Measurements from ENCODE around the gene TINAGL1. TPM values are rescaled to one million over a fixed set of nuclear protein-coding genes. Genes with fewer than 3 reads are reported as not detected.
"Not testable (repeated sequence)": the region's sequence is repeated elsewhere in the genome, so short reads cannot be mapped to it uniquely, and the experiment has no call there.

TINAGL1 gene
- total RNA-seq, 2 donors from 2014 or later = 211 to 264 TPM

DNA sequence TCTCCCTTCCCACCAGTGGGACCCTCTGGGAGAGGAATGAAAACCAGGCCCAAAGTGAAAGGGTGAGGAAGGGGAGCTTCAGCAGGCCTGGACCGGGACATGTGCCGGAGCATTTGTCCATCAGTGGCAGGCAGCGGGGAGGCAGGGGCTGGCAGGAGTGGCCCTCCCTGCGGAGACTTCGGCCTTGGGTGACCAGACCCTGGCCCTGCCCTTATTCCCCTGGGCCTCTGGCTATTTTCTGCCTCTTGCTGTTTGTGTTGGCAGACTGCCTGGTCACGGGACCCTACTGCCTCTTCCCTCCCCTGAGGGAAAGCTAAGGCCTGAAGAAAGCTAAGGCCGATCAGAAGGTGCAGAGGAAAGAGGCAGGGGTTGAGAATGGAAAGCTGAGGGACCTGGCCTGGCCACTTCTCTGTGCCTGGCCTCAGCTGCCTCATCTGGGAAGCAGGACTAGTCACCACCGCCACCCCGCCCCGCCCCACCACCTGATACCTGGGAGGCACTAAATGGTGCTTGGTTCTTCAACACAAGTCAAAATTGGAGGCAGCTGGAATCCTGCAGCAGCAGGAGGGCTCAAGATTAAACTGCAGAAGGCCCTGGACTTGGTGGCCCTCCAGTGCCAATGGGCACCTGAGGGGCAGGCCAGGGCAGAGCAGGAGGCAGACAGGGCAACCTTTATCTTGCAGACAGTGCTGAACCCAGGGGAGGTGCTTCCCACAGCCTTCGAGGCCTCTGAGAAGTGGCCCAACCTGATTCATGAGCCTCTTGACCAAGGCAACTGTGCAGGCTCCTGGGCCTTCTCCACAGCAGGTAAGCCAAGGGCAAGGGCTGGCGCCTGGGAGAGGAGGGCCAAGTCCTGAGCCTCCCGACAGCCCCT is 7.9 kb downstream of the TINAGL1 start:
- Histone ChIP-seq H3K9me3 (no peaks in the 10 kb centered on the region), H3K4me3 (peak overlapping the region in 1 of 2 donors; percentile 22), H3K36me3 (peaks cover 57% of the 10 kb centered on the region), H3K4me1 (peaks cover 0 to 100% of the 10 kb centered on the region in 2 donors), H3K27ac (peak overlapping the region; percentile 83 to 92), H3K27me3 (no peaks in the 10 kb centered on the region)
- peak; percentile 81 for DNase-seq (ENCODE audit: low spot score)
- TF ChIP-seq, protein P1, sequence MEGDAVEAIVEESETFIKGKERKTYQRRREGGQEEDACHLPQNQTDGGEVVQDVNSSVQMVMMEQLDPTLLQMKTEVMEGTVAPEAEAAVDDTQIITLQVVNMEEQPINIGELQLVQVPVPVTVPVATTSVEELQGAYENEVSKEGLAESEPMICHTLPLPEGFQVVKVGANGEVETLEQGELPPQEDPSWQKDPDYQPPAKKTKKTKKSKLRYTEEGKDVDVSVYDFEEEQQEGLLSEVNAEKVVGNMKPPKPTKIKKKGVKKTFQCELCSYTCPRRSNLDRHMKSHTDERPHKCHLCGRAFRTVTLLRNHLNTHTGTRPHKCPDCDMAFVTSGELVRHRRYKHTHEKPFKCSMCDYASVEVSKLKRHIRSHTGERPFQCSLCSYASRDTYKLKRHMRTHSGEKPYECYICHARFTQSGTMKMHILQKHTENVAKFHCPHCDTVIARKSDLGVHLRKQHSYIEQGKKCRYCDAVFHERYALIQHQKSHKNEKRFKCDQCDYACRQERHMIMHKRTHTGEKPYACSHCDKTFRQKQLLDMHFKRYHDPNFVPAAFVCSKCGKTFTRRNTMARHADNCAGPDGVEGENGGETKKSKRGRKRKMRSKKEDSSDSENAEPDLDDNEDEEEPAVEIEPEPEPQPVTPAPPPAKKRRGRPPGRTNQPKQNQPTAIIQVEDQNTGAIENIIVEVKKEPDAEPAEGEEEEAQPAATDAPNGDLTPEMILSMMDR (IDR thresholded peaks at IDR 0.05) = no peak

DNA sequence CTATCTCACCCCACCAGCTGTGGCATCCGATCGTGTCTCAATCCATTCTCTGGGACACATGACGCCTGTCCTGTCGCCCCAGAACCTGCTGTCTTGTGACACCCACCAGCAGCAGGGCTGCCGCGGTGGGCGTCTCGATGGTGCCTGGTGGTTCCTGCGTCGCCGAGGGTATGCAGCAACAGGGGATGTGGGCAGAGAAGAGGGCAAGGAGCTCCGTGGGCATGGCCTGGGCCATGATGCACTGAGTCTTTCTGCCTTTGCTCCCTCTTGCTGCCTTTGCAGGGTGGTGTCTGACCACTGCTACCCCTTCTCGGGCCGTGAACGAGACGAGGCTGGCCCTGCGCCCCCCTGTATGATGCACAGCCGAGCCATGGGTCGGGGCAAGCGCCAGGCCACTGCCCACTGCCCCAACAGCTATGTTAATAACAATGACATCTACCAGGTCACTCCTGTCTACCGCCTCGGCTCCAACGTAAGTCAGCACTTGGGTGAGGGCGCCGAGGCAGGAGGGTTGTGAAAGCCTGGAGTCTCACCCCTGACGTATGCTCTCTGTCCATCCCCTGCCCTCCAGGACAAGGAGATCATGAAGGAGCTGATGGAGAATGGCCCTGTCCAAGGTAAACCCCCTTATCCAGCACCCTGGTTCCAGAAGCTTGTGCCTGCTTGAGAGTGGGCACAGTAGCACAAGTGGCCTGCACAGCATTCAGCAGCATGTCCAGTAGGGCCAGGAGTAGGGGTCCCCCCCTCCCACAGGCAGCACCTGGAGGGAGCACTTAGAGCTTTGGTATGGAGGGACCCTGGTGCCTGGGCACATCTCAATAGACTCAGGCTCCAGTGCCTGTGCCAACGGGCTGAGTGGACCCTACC is 8.8 kb downstream of the TINAGL1 start:
- no peaks in the 10 kb centered on the region for H3K27me3 ChIP-seq
- H3K27ac ChIP-seq = peak overlapping the region; percentile 83 to 92
- DNase-seq (ENCODE audit: low spot score) = peak; percentile 56
- no peaks in the 10 kb centered on the region for H3K9me3 ChIP-seq
- H3K4me3 ChIP-seq = peak overlapping the region in 1 of 2 donors; percentile 22
- peaks cover 0 to 96% of the 10 kb centered on the region in 2 donors for H3K4me1 ChIP-seq
- peaks cover 50% of the 10 kb centered on the region for H3K36me3 ChIP-seq
- TF ChIP-seq, protein P1 (IDR thresholded peaks at IDR 0.05) = no peak

DNA sequence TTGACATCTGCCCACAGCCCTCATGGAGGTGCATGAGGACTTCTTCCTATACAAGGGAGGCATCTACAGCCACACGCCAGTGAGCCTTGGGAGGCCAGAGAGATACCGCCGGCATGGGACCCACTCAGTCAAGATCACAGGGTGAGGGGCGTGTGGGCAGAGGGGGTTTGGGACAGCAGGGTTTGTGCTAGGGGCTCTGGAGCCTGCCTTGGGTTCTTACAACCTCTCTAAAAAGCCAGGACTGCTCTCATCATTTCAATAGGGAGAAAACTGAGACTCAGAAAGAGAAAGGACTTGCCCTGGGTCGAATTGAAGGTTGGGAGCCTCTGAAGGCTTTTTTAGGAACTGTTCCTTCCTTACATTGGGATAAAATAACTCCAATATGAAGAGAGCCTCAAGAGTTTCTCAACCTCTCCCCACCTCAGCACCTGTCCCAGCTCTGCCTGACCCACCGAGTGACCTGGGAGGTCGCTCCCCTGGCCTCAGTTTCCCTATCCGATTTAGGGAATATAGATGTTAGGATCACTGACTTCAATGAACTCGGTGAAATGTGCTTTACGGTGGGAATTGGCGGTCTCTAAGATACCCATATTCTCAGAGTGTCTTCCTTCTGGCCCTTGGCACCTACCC is 9.5 kb downstream of the TINAGL1 start:
- TF ChIP-seq, protein P1 (IDR thresholded peaks at IDR 0.05) = no peak
- Histone ChIP-seq H3K27ac (peak overlapping the region; percentile 83 to 92), H3K9me3 (no peaks in the 10 kb centered on the region), H3K4me3 (no peak overlapping the region), H3K36me3 (peaks cover 46% of the 10 kb centered on the region), H3K27me3 (no peaks in the 10 kb centered on the region), H3K4me1 (peaks cover 0 to 89% of the 10 kb centered on the region in 2 donors)
- DNase-seq (ENCODE audit: low spot score) = peak; percentile 30

DNA sequence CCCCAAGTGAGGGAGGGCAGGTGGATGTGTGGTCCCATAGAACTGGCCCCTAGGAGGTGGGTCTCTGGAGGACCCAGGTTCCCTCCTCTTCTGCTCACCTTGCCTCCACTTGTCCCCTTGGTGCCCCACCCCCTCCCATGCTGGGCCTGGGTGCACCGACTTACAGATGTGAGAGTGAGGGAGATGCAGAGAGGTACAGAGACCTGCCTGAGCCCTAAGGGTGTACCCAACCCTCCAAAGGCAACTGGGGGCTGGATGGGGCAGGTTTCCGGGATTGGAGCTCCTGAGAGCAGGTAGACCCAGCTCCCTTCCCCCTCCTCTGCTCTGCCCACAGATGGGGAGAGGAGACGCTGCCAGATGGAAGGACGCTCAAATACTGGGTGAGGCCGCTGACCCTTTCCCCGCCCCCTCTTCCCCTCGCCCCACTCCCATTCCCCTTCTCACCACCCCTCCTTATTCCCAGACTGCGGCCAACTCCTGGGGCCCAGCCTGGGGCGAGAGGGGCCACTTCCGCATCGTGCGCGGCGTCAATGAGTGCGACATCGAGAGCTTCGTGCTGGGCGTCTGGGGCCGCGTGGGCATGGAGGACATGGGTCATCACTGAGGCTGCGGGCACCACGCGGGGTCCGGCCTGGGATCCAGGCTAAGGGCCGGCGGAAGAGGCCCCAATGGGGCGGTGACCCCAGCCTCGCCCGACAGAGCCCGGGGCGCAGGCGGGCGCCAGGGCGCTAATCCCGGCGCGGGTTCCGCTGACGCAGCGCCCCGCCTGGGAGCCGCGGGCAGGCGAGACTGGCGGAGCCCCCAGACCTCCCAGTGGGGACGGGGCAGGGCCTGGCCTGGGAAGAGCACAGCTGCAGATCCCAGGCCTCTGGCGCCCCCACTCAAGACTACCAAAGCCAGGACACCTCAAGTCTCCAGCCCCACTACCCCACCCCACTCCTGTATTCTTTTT is 10.3 kb downstream of the TINAGL1 start:
- H3K9me3 ChIP-seq = no peaks in the 10 kb centered on the region
- peak overlapping the region; percentile 83 to 92 for H3K27ac ChIP-seq
- H3K4me3 ChIP-seq = no peak overlapping the region
- peaks cover 0 to 81% of the 10 kb centered on the region in 2 donors for H3K4me1 ChIP-seq
- TF ChIP-seq, protein P1 (IDR thresholded peaks at IDR 0.05) = no peak
- H3K27me3 ChIP-seq = no peaks in the 10 kb centered on the region
- peaks cover 45% of the 10 kb centered on the region for H3K36me3 ChIP-seq
- DNase-seq (ENCODE audit: low spot score) = peak; percentile 54

DNA sequence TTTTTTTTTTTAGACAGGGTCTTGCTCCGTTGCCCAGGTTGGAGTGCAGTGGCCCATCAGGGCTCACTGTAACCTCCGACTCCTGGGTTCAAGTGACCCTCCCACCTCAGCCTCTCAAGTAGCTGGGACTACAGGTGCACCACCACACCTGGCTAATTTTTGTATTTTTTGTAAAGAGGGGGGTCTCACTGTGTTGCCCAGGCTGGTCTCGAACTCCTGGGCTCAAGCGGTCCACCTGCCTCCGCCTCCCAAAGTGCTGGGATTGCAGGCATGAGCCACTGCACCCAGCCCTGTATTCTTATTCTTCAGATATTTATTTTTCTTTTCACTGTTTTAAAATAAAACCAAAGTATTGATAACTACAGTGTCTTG is 11.0 kb downstream of the TINAGL1 start:
- Histone ChIP-seq H3K36me3 (peaks cover 42% of the 10 kb centered on the region), H3K4me1 (peaks cover 0 to 74% of the 10 kb centered on the region in 2 donors), H3K27ac (peak overlapping the region; percentile 83 to 92)
- not testable (repeated sequence) for H3K9me3 ChIP-seq, H3K27me3 ChIP-seq, H3K4me3 ChIP-seq
- peak; percentile 9 for DNase-seq (ENCODE audit: low spot score)

Data from right atrium auricular region (tissue), 2 donors.